GM21576 (cell line): Measurements from ENCODE around the gene THOC2.
"Not testable (repeated sequence)": the region's sequence is repeated elsewhere in the genome, so short reads cannot be mapped to it uniquely, and the experiment has no call there.

Experiments used
- ATAC-seq: cut with Tn5 transposase; IDR thresholded peaks from one replicate; pipeline ENCODE4 v1.9.1; 2021; ENCODE audit warnings: mild to moderate bottlenecking, moderate library complexity; ENCODE audit not compliant: unreplicated experiment

Gene THOC2

GRCh38 chrX:123732670-123733363 lies at the start of gene THOC2:
Gene THOC2 (minus strand): TSS chrX:123733052. CDS start chrX:123733022, 30 bp downstream.
- ATAC-seq: peak; percentile 79

GRCh38 chrX:123781786-123782185 lies 48.9 kb upstream of the THOC2 start:
- ATAC-seq: not testable (repeated sequence)

GRCh38 chrX:123779908-123780396 lies 47.1 kb upstream of the THOC2 start:
- no peak for ATAC-seq

- no peak for ATAC-seq
Observed at GRCh38 chrX:123773258-123773988, 40.6 kb upstream of the THOC2 start.

- ATAC-seq: peak; percentile 48
Observed at GRCh38 chrX:123771449-123772064, 38.7 kb upstream of the THOC2 start.

- peak; percentile 76 for ATAC-seq
Observed at GRCh38 chrX:123764967-123765871, 32.4 kb upstream of the THOC2 start.

GRCh38 chrX:123759849-123760248 lies 27.0 kb upstream of the THOC2 start:
- ATAC-seq: not testable (repeated sequence)

- not testable (repeated sequence) for ATAC-seq
Observed at GRCh38 chrX:123757794-123758193, 24.9 kb upstream of the THOC2 start.

GRCh38 chrX:123756320-123756719 lies 23.5 kb upstream of the THOC2 start:
- no peak for ATAC-seq

- no peak for ATAC-seq
Observed at GRCh38 chrX:123755107-123755506, 22.3 kb upstream of the THOC2 start.

- no peak for ATAC-seq
Observed at GRCh38 chrX:123753656-123754350, 21.0 kb upstream of the THOC2 start.

GRCh38 chrX:123749643-123750042 lies 16.8 kb upstream of the THOC2 start:
- no peak for ATAC-seq

- ATAC-seq: no peak
Observed at GRCh38 chrX:123745511-123745910, 12.7 kb upstream of the THOC2 start.

- no peak for ATAC-seq
Observed at GRCh38 chrX:123743312-123743711, 10.5 kb upstream of the THOC2 start.

- no peak for ATAC-seq
Observed at GRCh38 chrX:123742440-123742839, 9.6 kb upstream of the THOC2 start.

- ATAC-seq: no peak
Observed at GRCh38 chrX:123740536-123740935, 7.7 kb upstream of the THOC2 start.

GRCh38 chrX:123740006-123740405 lies 7.2 kb upstream of the THOC2 start:
- ATAC-seq: no peak

- ATAC-seq: no peak
Observed at GRCh38 chrX:123739474-123739873, 6.6 kb upstream of the THOC2 start.

GRCh38 chrX:123738378-123738940 lies 5.6 kb upstream of the THOC2 start:
- no peak for ATAC-seq
